DMS 273 (cell line): Measurements from ENCODE around the gene HNF1B.
"Not testable (repeated sequence)": the region's sequence is repeated elsewhere in the genome, so short reads cannot be mapped to it uniquely, and the experiment has no call there.

Experiments used
- DNase-seq: peaks from one replicate; lab custom pipeline; 2025; ENCODE audit not compliant: unreplicated experiment; lab: John Stamatoyannopoulos, UW

HNF1B gene

DNA sequence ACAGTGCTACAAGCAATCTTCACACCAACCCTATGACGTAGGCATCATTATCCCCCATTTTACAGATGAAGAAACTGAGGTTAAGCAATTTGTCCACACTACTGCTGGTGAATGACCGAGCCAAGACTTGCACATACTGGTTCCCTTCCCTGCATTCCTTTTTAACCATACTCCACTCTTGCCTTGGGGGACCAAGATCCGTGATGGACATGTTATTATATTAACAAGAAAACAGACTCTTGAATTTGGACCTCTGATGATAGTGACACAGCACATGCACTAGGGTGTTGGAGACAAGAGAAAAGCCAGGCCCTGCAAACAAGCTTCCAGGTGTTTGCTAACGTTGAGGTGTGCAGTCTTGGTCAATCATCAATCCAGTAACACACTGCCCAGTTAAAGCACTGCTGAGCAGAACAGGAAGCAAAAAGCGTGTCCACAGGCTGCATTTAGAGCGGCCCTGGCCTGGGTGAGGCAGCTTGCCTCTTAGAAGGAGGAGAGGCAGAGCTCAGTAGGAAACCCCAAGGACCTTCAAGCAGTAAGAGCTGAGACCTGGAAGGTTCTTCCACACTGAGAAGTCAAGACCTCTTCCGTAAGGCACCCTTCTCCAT, 36.7 kb downstream of the HNF1B start:
- DNase-seq: no peak

DNA sequence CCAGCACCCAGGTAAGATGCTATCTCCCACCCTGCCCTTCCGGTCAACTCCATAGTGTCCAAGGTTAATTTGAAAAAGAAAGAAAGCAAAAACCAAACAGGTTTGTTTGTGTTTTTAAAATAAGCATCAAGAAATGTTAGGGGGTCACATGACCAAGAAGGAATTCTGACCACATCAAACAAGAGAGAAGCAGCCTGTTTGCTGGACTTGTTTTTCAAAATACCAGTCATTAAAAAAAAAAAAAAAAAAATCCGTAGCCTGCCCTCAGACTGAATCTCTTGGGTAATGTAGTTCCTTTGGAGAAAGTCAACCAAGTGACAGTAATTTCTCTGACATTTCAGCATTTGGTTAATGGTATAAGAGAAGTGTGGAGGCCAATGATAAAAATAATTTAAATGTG, 38.4 kb downstream of the HNF1B start:
- DNase-seq: no peak

- DNase-seq: no peak
These were observed 42.3 kb downstream of the HNF1B start for GRCh38 chr17:37702598-37702997.

- DNase-seq: peak; percentile 48
These were observed 43.4 kb downstream of the HNF1B start for GRCh38 chr17:37701496-37701898.

DNA sequence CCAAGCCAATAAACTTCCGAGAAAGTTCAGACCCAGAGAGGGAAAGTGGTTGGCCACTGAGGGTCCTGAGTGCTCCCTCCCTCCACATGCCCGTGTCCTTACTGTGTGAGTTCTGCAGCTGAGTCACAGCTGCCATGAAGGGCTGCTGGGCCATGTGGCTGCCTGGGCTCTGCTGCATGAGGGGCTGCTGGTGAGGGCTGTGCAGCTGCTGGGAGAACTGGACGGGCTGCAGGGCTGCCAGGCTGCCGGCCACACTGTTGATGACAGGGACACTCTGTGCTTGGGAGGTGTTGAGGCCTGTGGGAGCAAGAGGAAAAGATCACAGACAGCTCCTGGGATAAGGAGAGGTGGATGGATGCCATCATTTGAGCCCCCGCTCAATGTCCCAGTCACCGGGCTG, 44.0 kb downstream of the HNF1B start:
- no peak for DNase-seq

- DNase-seq: no peak
These were observed 45.4 kb downstream of the HNF1B start for GRCh38 chr17:37699285-37699973.

DNA sequence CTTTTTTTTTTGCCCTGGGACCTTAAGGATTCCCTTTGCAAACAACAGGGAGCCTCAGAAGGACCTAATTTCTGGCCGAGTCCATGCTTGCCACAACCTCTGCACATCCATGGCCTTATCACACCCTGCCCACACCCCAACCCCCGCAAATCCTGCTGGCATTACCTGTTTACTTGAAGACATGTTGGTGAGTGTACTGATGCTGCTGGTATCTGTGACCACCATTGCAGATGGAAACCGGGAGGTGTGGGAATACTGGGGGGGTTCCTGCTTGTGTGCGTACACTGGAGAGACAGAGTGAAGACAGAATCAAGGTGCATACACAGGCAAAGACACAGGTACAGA, 46.0 kb downstream of the HNF1B start:
- DNase-seq: no peak

DNA sequence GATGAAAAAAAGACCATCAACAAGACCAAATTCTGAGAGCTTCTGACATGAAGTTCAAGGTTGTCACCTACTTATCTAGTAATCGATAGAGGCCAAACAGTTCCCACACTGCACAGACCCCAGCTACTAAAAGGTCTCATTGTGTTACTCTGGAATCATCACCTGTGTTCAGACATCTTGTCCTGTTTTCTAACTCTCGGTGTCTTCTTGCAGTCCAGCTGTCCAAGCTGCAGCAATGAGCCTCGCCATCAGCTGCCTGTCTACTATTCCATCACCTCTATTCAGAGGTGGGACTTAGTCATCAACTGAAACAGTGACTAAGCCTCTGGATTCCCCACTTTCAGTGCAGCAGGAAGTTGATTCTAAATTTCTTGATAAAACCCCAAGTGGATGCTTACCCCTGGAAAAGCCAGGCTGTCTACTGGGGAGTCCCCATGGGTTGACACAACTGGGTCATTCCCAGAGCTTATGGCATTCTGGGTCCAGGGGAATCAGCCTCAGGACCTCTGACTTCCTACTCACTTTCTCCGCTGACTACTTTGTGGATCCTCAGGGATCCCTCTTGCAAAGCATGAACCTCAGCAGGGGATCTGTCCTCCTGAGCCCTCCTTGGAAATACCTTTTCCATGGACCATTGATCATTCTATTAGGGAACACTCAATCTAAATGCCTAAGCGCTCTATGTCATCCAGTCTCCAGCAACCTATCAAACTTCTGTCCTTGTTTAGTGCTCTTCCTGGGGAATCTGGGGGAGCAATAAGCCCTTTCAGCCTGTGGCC, 46.5 kb downstream of the HNF1B start:
- no peak for DNase-seq

GRCh38 chr17:37697381-37697780, 47.5 kb downstream of the HNF1B start:
- DNase-seq: no peak

DNA sequence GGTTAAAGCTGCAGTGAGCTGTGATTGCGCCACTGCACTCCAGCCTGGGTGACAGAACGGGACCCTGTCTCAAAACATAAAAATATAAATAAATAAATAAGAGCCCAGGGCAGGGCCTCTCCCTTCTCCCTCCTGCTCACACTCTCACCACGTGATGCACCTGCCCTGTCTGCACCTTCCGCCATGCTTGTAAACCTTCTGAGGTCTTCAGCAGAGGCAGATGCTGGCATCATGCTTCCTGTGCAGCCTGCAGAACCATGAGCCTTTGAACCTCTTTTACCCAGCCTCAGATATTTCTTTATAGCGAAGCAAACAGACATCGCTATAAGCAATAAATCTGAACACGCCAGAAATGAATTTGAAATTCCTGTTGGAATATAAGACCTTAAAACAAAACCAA, 48.5 kb downstream of the HNF1B start:
- DNase-seq: no peak

DNA sequence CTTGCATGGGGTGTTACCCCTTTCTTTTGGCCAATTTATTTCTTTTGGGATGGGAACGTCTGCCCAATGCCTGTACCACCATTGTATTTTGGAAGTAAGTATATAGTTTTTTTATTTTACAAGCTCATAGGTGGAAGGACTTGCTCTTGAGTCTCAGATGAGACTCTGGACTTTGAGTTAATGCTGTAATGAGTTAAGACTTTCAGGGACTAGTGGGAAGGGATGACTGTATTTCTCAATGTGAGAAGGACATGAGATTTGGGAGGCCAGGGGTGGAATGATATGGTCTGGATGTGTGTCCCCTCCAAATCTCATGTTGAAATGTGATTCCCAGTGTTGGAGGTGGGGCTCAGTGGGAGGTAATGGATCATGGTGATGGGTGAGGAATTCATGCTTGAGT, 49.1 kb downstream of the HNF1B start:
- DNase-seq: no peak

GRCh38 chr17:37694734-37695133, 50.1 kb downstream of the HNF1B start:
- DNase-seq: no peak

- DNase-seq: no peak
These were observed 51.5 kb downstream of the HNF1B start for GRCh38 chr17:37693328-37693727.

DNA sequence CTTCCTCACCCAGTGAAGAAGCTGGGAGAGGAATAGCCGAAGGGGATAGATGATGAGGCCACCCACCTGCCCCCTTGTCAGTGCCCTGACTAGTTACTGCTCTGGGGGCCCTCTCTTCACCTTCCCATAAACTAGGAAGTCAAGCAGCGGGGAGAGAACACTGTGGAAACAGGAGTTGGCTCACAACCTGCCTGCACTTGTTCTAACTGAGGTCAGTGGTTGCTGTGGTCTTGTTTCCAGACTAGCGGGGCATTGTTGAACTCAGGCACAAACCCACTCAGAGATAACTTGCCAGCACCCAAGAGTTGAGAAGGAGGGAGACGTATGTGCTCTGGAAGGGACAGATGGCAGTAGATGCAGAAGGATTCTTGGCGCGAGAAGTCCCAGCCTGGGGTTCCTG, 53.1 kb downstream of the HNF1B start:
- DNase-seq: no peak

DNA sequence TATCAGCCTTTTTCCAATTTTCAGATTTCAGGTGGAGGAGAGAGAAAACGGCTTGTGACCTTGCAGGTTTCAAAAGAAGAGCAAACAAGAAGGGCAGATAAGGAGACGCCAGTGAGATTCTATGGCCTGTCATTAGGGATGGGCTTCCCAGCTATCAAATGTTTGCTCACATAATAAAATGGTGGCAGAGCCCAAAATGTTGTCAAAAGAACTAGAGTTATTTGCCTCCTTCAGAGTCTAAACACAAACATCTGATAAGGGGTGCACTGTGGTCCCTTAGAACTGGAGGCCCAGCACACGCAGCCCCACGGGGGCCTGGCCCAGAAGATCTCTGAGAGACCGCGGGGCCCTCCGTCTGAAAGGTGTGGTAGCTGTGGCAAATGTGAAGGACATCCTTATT, 55.5 kb downstream of the HNF1B start:
- no peak for DNase-seq

GRCh38 chr17:37683454-37683984, 61.3 kb downstream of the HNF1B start:
- no peak for DNase-seq

- no peak for DNase-seq
These were observed 62.9 kb downstream of the HNF1B start for GRCh38 chr17:37682007-37682406.

DNA sequence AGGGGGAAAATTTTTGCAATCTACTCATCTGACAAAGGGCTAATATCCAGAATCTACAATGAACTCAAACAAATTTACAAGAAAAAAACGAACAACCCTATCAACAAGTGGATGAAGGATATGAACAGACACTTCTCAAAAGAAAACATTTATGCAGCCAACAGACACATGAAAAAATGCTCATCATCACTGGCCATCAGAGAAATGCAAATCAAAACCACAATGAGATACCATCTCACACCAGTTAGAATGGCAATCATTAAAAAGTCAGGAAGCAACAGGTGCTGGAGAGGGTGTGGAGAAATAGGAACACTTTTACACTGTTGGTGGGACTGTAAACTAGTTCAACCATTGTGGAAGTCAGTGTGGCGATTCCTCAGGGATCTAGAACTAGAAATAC, 64.9 kb downstream of the HNF1B start:
- not testable (repeated sequence) for DNase-seq

- DNase-seq: no peak
These were observed 66.8 kb downstream of the HNF1B start for GRCh38 chr17:37678036-37678435.

GRCh38 chr17:37677021-37677420, 67.8 kb downstream of the HNF1B start:
- DNase-seq: no peak

DNA sequence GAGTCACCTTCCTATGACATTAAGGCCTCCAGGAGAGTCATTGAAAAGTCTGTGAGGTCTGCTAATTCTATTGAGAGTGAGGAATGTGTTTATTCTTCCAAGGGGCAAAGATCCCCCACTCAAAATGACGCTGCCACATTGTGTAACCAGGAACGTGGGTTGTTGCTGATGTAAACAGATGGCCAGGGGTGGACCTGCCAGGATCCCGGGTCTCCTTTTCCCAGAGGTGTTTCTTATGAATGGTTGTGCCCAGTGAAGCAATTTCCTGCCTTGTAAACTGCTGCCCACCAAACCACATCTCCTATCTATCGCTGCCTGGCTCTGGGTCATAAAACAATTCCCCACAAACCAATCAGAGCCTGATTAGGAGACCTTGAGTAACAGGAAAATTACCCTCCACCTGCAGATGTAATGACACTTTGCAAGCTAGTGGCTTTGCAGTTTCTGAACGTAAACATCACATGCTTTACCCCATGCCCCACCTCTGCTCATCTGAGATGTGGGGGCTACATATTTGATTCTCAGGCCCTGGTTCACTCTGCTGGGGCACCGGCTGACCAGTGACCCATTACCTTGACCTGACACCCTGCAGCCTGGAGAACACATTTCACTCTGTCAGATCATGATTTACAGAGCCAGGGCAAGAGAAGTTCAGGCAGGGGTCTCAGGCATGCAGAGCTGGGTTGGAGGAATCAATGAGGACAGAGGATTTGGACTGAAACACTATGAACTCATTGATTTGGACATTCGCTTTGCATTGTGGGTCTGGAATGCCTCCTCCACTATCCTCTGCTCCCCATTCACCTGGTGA, 68.5 kb downstream of the HNF1B start:
- peak; percentile 10 for DNase-seq
